ENCODE data around the gene STON1.

Gene STON1

DNA sequence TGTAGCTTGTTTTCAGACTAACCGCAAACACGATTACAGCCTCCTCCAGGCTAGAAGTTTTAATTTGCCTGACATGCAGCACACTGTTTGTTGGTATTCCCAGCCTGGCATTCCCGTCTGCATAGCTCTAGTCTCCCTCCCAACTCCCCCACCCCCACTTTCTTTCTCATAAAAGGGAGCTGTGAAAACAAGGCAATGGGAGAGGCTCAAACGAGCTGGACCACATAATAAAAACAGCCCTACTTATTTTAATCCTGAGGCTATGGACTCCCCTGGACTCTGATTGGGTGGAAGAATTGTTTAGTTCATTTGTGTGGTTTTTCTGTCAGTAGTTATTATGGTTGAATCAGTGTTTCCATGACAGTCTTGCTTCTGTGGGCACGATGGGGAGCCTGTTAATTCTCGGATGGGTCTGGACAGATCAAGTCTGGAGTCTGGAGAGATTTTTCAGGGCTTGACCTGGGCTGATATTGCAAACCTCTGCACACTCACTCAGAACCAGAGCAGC, 1.2 kb downstream of the STON1 start:
- TF ChIP-seq ZBTB7A (IDR thresholded peaks at IDR 0.05; ENCODE audit: low read depth) (no peak), REST (IDR thresholded peaks at IDR 0.05; ENCODE audit: low read depth) (no peak), NFIC (IDR thresholded peaks at IDR 0.05) (no peak), EP300 (IDR thresholded peaks at IDR 0.05; ENCODE audit: borderline replicate concordance) (no peak)

DNA sequence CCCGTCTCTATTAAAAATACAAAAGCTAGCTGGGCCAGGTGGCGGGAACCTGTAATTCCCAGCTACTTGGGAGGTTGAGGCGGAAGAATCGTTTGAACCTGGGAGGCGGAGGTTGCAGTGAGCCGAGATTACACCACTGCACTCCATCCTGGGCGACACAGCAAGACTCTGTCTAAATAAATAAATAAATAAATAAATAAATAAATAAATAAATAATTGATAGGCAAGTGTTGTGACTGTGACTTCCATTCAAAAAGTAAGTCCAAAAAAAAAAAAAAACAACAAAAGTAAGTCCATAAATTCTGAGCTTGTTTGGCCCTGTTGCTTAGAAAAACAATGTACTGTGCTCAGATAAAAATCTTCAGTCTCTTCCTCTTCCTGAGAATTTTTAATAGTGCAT, 2.2 kb downstream of the STON1 start:
- TF ChIP-seq CREB1 (IDR thresholded peaks at IDR 0.05; ENCODE audit: low read depth) (no peak), YY1 (IDR thresholded peaks at IDR 0.05; ENCODE audit: low read depth) (no peak), TCF12 (IDR thresholded peaks at IDR 0.05; ENCODE audit: low read depth) (no peak), RAD21 (IDR thresholded peaks at IDR 0.05; ENCODE audit: low read depth) (no peak), NFIC (IDR thresholded peaks at IDR 0.05) (no peak), FOXM1 (IDR thresholded peaks at IDR 0.05; ENCODE audit: borderline replicate concordance, low read depth) (no peak), ZBTB7A (IDR thresholded peaks at IDR 0.05; ENCODE audit: low read depth) (no peak)
- TF ChIP-seq, protein P1, sequence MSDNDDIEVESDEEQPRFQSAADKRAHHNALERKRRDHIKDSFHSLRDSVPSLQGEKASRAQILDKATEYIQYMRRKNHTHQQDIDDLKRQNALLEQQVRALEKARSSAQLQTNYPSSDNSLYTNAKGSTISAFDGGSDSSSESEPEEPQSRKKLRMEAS (IDR thresholded peaks at IDR 0.05) = no peak

DNA sequence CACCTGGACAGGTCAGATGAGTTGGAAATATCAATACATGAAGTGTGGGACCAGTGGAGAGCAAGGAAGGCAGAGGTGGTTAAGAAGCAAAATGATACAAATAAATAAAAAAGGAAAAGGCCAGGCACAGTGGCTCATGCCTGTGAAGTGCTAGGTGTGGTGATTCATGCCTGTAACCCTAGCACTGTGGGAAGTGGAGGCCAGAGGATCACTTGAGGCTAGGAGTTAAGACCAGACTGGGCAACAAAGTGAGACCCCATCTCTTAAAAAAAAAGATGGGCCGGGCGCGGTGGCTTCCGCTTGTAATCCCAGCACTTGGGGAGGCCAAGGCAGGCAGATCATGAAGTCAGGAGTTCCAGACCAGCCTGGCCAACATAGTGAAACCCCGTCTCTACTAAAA, 2.9 kb downstream of the STON1 start:
- TF ChIP-seq FOXM1 (IDR thresholded peaks at IDR 0.05; ENCODE audit: borderline replicate concordance, low read depth) (no peak), TCF12 (IDR thresholded peaks at IDR 0.05; ENCODE audit: low read depth) (no peak), NFIC (IDR thresholded peaks at IDR 0.05) (no peak), EGR1 (IDR thresholded peaks at IDR 0.05) (no peak), TEAD4 (IDR thresholded peaks at IDR 0.05) (no peak), CEBPB (IDR thresholded peaks at IDR 0.05) (no peak), ZBTB7A (IDR thresholded peaks at IDR 0.05; ENCODE audit: low read depth) (no peak), TAF1 (IDR thresholded peaks at IDR 0.05; ENCODE audit: low read depth) (no peak), CREB1 (IDR thresholded peaks at IDR 0.05; ENCODE audit: low read depth) (no peak), YY1 (IDR thresholded peaks at IDR 0.05; ENCODE audit: low read depth) (no peak), EP300 (IDR thresholded peaks at IDR 0.05; ENCODE audit: borderline replicate concordance) (no peak), RAD21 (IDR thresholded peaks at IDR 0.05; ENCODE audit: low read depth) (no peak), REST (IDR thresholded peaks at IDR 0.05; ENCODE audit: low read depth) (no peak)
- TF ChIP-seq, protein P2, sequence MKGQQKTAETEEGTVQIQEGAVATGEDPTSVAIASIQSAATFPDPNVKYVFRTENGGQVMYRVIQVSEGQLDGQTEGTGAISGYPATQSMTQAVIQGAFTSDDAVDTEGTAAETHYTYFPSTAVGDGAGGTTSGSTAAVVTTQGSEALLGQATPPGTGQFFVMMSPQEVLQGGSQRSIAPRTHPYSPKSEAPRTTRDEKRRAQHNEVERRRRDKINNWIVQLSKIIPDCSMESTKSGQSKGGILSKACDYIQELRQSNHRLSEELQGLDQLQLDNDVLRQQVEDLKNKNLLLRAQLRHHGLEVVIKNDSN (IDR thresholded peaks at IDR 0.05) = no peak
- TF ChIP-seq, protein P1 (IDR thresholded peaks at IDR 0.05) = no peak

DNA sequence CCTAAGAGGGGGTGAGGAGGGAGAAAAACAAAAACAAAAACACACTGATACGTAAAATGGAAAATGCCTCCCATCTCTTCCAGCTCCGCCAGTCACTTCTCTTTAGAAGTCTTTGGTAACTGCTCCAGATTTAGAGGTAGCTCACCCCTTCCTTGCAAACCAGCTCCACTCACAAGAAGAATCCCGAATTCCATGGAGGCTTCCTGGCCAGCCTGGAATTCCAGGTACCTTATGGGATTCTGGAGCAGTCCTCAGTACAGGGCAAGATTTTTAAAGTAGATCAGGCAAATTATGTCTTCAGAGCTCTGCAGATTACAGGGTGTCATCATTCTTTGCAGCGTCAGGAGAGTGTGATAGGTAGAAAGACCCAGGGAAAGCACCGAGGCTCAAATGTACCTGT, 4.8 kb downstream of the STON1 start:
- no peak for TF ChIP-seq CEBPB (IDR thresholded peaks at IDR 0.05)
- no peak for TF ChIP-seq ZBTB7A (IDR thresholded peaks at IDR 0.05; ENCODE audit: low read depth)
- TF ChIP-seq FOXM1 (IDR thresholded peaks at IDR 0.05; ENCODE audit: borderline replicate concordance, low read depth) = no peak

- no peak for TF ChIP-seq REST (IDR thresholded peaks at IDR 0.05; ENCODE audit: low read depth)
- no peak for TF ChIP-seq FOXM1 (IDR thresholded peaks at IDR 0.05; ENCODE audit: borderline replicate concordance, low read depth)
- no peak for TF ChIP-seq TCF12 (IDR thresholded peaks at IDR 0.05; ENCODE audit: low read depth)
- no peak for TF ChIP-seq EGR1 (IDR thresholded peaks at IDR 0.05)
- no peak for TF ChIP-seq CREB1 (IDR thresholded peaks at IDR 0.05; ENCODE audit: low read depth)
Observed at GRCh38 chr2:48540237-48540935, 10.4 kb downstream of the STON1 start.
